ENCODE measurements around the gene ERCC5.

ERCC5 gene

GRCh38 chr13:102847272-102848234 is 1.7 kb downstream of the ERCC5 start:
- DNase-seq (ENCODE audit: extremely low spot score) = no peak
- TF ChIP-seq, protein P1, sequence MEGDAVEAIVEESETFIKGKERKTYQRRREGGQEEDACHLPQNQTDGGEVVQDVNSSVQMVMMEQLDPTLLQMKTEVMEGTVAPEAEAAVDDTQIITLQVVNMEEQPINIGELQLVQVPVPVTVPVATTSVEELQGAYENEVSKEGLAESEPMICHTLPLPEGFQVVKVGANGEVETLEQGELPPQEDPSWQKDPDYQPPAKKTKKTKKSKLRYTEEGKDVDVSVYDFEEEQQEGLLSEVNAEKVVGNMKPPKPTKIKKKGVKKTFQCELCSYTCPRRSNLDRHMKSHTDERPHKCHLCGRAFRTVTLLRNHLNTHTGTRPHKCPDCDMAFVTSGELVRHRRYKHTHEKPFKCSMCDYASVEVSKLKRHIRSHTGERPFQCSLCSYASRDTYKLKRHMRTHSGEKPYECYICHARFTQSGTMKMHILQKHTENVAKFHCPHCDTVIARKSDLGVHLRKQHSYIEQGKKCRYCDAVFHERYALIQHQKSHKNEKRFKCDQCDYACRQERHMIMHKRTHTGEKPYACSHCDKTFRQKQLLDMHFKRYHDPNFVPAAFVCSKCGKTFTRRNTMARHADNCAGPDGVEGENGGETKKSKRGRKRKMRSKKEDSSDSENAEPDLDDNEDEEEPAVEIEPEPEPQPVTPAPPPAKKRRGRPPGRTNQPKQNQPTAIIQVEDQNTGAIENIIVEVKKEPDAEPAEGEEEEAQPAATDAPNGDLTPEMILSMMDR (IDR thresholded peaks at IDR 0.05; ENCODE audit: control extremely low read depth, extremely low read depth, low read depth, missing control alignments) = peak; percentile 82
- ChIA-PET CTCF (interaction anchor here (0.6 to 6.8 kb wide), 12 partner anchors 8 to 268 kb away, joined by 3 to 36 read pairs (median 4); no protein-coding TSS in a partner anchor), POLR2A (interaction anchor here (0.8 kb wide), 1 partner anchor 9 kb away, joined by 3 read pairs; no protein-coding TSS in a partner anchor)

DNA sequence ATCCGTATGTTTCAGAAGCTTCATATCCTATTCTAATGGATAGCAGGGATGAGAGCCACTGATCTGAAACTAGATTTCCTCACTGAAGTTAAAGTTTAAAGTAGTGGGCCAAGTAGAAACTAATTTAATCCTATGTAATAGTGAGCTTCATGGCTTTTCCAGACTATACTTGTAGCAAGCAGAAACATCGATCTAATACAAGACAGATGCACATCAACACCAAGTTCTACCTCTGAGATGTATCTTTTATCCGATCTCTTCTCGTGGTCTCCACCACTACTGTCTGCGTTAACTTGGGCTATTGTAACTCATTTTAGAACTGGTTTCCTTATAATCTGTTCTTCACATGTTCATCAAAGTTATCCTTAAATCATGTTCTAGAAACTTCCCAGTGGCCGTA is 3.1 kb downstream of the ERCC5 start:
- TF ChIP-seq, protein P1 (IDR thresholded peaks at IDR 0.05; ENCODE audit: control extremely low read depth, extremely low read depth, low read depth, missing control alignments) = no peak
- ChIA-PET CTCF (interaction anchor here (1.0 to 5.1 kb wide), 7 partner anchors 13 to 269 kb away, joined by 3 to 36 read pairs (median 8); no protein-coding TSS in a partner anchor), POLR2A (no interaction called here)
- DNase-seq (ENCODE audit: extremely low spot score) = no peak

DNA sequence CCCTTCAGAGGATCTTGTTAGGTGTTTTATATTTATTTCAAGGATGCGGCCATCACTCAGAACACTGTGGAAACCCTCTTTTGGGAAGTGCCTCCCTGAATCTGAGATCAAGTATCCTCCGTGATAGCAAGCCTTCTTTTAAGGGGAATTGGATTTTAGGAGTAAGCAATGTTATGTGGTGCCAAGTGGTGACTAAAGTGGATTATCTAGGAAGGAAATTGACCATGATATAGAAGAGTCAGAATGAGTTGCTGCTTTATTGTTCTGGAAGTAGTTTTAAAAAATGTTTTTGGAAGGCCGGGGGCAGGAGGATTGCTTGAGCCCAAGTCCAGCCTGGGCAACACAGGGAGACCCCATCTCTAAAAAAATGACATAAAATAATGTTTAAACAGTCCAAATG is 6.7 kb downstream of the ERCC5 start:
- CTCF ChIA-PET = no interaction called here
- DNase-seq (ENCODE audit: extremely low spot score) = no peak
- TF ChIP-seq, protein P1 (IDR thresholded peaks at IDR 0.05; ENCODE audit: control extremely low read depth, extremely low read depth, low read depth, missing control alignments) = no peak
- POLR2A ChIA-PET = no interaction called here

- ChIA-PET POLR2A (no interaction called here), CTCF (interaction anchor here (1.0 to 4.4 kb wide), 4 partner anchors 10 to 273 kb away, joined by 3 to 29 read pairs (median 14); partner anchors contain the start of gene ERCC5)
- TF ChIP-seq, protein P1 (IDR thresholded peaks at IDR 0.05; ENCODE audit: control extremely low read depth, extremely low read depth, low read depth, missing control alignments) = no peak
- DNase-seq (ENCODE audit: extremely low spot score) = no peak
These were observed 8.8 kb downstream of the ERCC5 start for GRCh38 chr13:102854675-102855074.

DNA sequence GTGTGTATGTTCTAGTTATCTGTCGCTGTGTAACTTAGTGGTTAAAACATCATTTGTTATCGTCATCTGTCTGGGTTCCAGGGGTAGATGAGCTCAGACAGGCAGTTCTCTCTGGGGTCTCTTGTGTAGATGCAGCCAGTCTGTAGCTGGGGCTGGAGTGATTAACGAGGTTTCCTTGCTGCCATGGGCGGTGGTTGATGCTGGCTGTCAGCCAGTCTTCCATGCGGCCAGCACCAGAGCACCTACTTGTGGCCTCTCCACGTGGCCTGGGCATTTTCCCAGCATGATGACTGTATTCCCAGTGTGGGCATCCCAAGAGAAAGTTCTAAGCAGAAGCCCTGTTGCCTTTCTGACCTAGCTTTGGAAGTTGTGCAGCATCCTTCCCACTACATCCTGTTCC is 10.7 kb downstream of the ERCC5 start:
- no peak for DNase-seq (ENCODE audit: extremely low spot score)
- ChIA-PET CTCF (interaction anchor here (1.0 to 4.4 kb wide), 7 partner anchors 9 to 278 kb away, joined by 3 to 29 read pairs (median 3); partner anchors contain the start of gene ERCC5), POLR2A (interaction anchor here (0.9 kb wide), 1 partner anchor 9 kb away, joined by 3 read pairs; no protein-coding TSS in a partner anchor)
- TF ChIP-seq, protein P1 (IDR thresholded peaks at IDR 0.05; ENCODE audit: control extremely low read depth, extremely low read depth, low read depth, missing control alignments) = no peak

- ChIA-PET CTCF (interaction anchor here (1.1 to 1.7 kb wide), 3 partner anchors 8 to 16 kb away, joined by 3 to 16 read pairs (median 3); no protein-coding TSS in a partner anchor), POLR2A (no interaction called here)
- TF ChIP-seq, protein P1 (IDR thresholded peaks at IDR 0.05; ENCODE audit: control extremely low read depth, extremely low read depth, low read depth, missing control alignments) = no peak
- no peak for DNase-seq (ENCODE audit: extremely low spot score)
These were observed 16.9 kb downstream of the ERCC5 start for GRCh38 chr13:102862624-102863210.

Measured in GM10248 (cell line).